H1 (cell line): ENCODE measurements around the gene C18orf63. TPM values are rescaled to one million over a fixed set of nuclear protein-coding genes. Genes with fewer than 3 reads are reported as not detected.

ENCODE experiments used
- CHD2 ChIP-seq: IDR thresholded peaks from 2 replicates; pipeline ENCODE4 v1.6.1; 2012; ENCODE audit warnings: low read length, improper control_type of control experiment
- KDM4A ChIP-seq: IDR thresholded peaks from one replicate; pipeline ENCODE4 v1.7.1; 2012; ENCODE audit warnings: low read depth, mild to moderate bottlenecking, moderate library complexity, low read length, inconsistent platforms; ENCODE audit not compliant: severe bottlenecking
- NANOG ChIP-seq: IDR thresholded peaks from 2 replicates; pipeline ENCODE4 v1.6.1; 2011; ENCODE audit warnings: low read length, low read depth, mild to moderate bottlenecking, inconsistent platforms; ENCODE audit not compliant: insufficient read depth, poor library complexity, severe bottlenecking
- RNF2 ChIP-seq: fragments of 200-900, 300-1000 bp; sonication (generic); IDR thresholded peaks from 2 replicates; pipeline ENCODE4 v1.7.1; 2016; ENCODE audit warnings: borderline replicate concordance, low read depth, mild to moderate bottlenecking, antibody characterized with exemption, low read length; ENCODE audit not compliant: poor library complexity, severe bottlenecking; ENCODE audit errors: missing control alignments
- SIRT6 ChIP-seq: IDR thresholded peaks from one replicate; pipeline ENCODE4 v1.7.1; 2012; ENCODE audit warnings: low read length, inconsistent platforms
- polyA plus RNA-seq, 7 experiments: library from polyadenylated mRNA; depleted of rRNA in 3 of 7; stranded (reverse) in 5 of 7; unstranded in 2 of 7; fragments of >200 nt in 5 of 7; fragments of 200-250 nt in 2 of 7; gene quantifications; 1 replicate in 5 of 7; 2 replicates in 1 of 7; 4 replicates in 1 of 7; pipeline versions ENCODE4 v1.2.1 to v1.2.3, GENCODE V29; 2011 to 2013; ENCODE audit warnings: missing spikeins in 2 of 7, mixed read lengths in 2 of 7
- total RNA-seq: library from RNA; stranded (reverse); fragmentation: NEBNext Ultra II Directional; extraction: Animal tissue kit (Norgen Biotek cat#: 25700); gene quantifications from 2 replicates; pipeline ENCODE4 v1.2.1, GENCODE V29; 2021
- TF ChIP-seq, protein P1 (sequence below): fragments of 300-600 bp; sonication (generic); IDR thresholded peaks from 2 replicates; pipeline ENCODE4 v1.7.1; 2012; ENCODE audit warnings: low read length, moderate library complexity, mild to moderate bottlenecking, inconsistent platforms; ENCODE audit not compliant: insufficient replicate concordance

C18orf63 gene
- total and polyA plus RNA-seq, 2 of the 8 experiments (the other 6 are each of a cell fraction or from before 2014, with no cell fraction given): not detected

DNA sequence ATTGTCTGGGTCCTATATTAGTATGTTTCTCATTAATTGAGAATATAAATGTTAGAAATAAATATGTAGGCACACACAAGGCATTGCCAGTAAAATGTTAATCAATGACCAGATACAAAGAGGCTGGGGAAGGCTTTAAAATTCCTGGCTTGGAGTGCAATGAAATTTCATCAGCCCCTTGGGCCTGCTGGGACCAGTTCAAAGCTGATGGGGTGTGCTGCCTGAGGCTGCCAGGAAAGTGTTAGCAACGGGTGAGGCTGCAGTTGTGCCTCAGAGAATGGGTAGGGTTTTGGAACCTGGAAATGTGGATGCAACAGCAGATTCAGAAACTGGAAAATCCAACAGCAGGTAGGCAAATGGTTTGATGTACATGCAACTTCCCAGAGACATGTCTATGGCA, 72.6 kb downstream of the C18orf63 start (continued):
- TF ChIP-seq, protein P1, sequence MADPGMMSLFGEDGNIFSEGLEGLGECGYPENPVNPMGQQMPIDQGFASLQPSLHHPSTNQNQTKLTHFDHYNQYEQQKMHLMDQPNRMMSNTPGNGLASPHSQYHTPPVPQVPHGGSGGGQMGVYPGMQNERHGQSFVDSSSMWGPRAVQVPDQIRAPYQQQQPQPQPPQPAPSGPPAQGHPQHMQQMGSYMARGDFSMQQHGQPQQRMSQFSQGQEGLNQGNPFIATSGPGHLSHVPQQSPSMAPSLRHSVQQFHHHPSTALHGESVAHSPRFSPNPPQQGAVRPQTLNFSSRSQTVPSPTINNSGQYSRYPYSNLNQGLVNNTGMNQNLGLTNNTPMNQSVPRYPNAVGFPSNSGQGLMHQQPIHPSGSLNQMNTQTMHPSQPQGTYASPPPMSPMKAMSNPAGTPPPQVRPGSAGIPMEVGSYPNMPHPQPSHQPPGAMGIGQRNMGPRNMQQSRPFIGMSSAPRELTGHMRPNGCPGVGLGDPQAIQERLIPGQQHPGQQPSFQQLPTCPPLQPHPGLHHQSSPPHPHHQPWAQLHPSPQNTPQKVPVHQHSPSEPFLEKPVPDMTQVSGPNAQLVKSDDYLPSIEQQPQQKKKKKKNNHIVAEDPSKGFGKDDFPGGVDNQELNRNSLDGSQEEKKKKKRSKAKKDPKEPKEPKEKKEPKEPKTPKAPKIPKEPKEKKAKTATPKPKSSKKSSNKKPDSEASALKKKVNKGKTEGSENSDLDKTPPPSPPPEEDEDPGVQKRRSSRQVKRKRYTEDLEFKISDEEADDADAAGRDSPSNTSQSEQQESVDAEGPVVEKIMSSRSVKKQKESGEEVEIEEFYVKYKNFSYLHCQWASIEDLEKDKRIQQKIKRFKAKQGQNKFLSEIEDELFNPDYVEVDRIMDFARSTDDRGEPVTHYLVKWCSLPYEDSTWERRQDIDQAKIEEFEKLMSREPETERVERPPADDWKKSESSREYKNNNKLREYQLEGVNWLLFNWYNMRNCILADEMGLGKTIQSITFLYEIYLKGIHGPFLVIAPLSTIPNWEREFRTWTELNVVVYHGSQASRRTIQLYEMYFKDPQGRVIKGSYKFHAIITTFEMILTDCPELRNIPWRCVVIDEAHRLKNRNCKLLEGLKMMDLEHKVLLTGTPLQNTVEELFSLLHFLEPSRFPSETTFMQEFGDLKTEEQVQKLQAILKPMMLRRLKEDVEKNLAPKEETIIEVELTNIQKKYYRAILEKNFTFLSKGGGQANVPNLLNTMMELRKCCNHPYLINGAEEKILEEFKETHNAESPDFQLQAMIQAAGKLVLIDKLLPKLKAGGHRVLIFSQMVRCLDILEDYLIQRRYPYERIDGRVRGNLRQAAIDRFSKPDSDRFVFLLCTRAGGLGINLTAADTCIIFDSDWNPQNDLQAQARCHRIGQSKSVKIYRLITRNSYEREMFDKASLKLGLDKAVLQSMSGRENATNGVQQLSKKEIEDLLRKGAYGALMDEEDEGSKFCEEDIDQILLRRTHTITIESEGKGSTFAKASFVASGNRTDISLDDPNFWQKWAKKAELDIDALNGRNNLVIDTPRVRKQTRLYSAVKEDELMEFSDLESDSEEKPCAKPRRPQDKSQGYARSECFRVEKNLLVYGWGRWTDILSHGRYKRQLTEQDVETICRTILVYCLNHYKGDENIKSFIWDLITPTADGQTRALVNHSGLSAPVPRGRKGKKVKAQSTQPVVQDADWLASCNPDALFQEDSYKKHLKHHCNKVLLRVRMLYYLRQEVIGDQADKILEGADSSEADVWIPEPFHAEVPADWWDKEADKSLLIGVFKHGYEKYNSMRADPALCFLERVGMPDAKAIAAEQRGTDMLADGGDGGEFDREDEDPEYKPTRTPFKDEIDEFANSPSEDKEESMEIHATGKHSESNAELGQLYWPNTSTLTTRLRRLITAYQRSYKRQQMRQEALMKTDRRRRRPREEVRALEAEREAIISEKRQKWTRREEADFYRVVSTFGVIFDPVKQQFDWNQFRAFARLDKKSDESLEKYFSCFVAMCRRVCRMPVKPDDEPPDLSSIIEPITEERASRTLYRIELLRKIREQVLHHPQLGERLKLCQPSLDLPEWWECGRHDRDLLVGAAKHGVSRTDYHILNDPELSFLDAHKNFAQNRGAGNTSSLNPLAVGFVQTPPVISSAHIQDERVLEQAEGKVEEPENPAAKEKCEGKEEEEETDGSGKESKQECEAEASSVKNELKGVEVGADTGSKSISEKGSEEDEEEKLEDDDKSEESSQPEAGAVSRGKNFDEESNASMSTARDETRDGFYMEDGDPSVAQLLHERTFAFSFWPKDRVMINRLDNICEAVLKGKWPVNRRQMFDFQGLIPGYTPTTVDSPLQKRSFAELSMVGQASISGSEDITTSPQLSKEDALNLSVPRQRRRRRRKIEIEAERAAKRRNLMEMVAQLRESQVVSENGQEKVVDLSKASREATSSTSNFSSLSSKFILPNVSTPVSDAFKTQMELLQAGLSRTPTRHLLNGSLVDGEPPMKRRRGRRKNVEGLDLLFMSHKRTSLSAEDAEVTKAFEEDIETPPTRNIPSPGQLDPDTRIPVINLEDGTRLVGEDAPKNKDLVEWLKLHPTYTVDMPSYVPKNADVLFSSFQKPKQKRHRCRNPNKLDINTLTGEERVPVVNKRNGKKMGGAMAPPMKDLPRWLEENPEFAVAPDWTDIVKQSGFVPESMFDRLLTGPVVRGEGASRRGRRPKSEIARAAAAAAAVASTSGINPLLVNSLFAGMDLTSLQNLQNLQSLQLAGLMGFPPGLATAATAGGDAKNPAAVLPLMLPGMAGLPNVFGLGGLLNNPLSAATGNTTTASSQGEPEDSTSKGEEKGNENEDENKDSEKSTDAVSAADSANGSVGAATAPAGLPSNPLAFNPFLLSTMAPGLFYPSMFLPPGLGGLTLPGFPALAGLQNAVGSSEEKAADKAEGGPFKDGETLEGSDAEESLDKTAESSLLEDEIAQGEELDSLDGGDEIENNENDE: no peak
- no peak for TF ChIP-seq CHD2
- no peak for TF ChIP-seq SIRT6
- no peak for TF ChIP-seq KDM4A
- TF ChIP-seq NANOG: no peak
- TF ChIP-seq RNF2: no peak
